Rectal smooth muscle tissue (tissue), 1 donor: ENCODE results near the gene WDR72.
"Not testable (repeated sequence)": the region's sequence is repeated elsewhere in the genome, so short reads cannot be mapped to it uniquely, and the experiment has no call there.

Experiments used
- H3K27ac ChIP-seq: one replicate; pipeline ENCODE4 v1.7.0; 2013; ENCODE audit warnings: low read depth, low read length, inconsistent platforms
- H3K27me3 ChIP-seq: one replicate; pipeline ENCODE4 v1.7.0; 2013; ENCODE audit warnings: low read length; ENCODE audit not compliant: control insufficient read depth, insufficient read depth
- H3K36me3 ChIP-seq: one replicate; pipeline ENCODE4 v1.7.0; 2013; ENCODE audit warnings: low read length; ENCODE audit not compliant: control insufficient read depth, insufficient read depth
- H3K4me1 ChIP-seq: one replicate; pipeline ENCODE4 v1.7.0; 2013; ENCODE audit warnings: low read length; ENCODE audit not compliant: control insufficient read depth, insufficient read depth
- H3K4me3 ChIP-seq: one replicate; pipeline ENCODE4 v1.7.0; 2013; ENCODE audit warnings: low read length
- H3K9ac ChIP-seq: one replicate; pipeline ENCODE4 v1.7.0; 2013; ENCODE audit warnings: low read length

Gene WDR72

DNA sequence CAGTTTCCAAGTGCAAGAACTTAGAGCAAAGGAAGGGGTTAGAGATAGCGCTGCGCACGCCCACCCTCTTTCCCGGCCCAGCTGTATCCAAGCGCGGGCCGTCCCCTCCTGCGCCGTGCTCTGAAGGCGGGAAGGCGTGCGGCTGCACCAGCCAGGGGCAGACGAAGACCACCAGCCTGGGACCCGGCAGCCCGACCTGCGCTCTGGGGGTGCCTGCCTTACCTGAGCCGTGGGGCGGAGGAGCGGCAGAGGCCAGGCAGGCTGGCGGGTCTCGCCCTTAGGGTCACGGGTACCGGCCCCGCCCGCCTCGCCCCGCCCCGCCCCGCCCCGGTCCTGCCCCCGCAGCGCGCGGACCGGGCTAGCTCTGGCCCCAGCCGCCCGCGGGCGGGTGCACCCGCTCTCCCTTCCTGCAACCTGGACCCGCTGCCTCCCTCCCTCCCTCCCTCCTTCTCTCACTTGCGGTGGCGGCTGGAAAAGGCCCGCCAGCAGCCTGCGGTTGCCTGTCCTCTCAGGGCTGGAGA is at the start of gene WDR72:
Gene WDR72, minus strand, starts transcription at position 253 of the 521 bp plus-strand sequence. CDS start 26,514 bp downstream, outside the sequence.
- Histone ChIP-seq H3K36me3 (no peaks in the 10 kb centered on the region), H3K27ac (no peak within 1 kb of the TSS), H3K4me3 (peak within 1 kb of the TSS; percentile 45), H3K27me3 (peaks cover 2% of the 10 kb centered on the region), H3K4me1 (no peaks in the 10 kb centered on the region), H3K9ac (no peak within 1 kb of the TSS)

GRCh38 chr15:53808058-53808706 is 48.7 kb upstream of the WDR72 start:
- Histone ChIP-seq H3K27ac (no peak overlapping the region), H3K4me1 (peaks cover 2% of the 10 kb centered on the region)

DNA sequence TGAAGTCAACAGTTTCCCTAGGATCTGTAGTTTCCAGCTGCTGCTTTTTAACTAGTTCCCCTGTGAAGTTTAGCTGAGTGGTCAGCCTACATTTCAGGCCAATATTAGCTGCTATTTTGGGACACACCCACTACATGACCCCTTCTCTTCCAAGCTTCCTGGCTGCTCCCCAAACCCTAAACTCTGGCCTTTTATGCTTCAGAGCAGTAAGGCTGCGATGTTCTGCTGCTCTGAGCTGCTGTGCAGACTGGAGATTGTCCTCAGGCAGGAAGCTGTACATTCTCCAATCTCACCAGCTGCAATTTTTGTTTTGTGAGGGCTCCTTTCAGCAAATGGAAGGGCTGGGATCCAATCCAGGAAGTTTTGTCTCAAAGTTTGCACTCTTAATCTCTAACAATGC is 48.0 kb upstream of the WDR72 start:
- peaks cover 2% of the 10 kb centered on the region for H3K4me1 ChIP-seq
- no peaks in the 10 kb centered on the region for H3K27me3 ChIP-seq
- H3K36me3 ChIP-seq, result no peaks in the 10 kb centered on the region
- H3K9ac ChIP-seq, result no peak overlapping the region
- H3K4me3 ChIP-seq, result no peak overlapping the region
- no peak overlapping the region for H3K27ac ChIP-seq

More at GRCh38 chr15:53808058-53808706, 48.7 kb upstream of the WDR72 start:
- Histone ChIP-seq H3K27me3 (no peaks in the 10 kb centered on the region), H3K36me3 (no peaks in the 10 kb centered on the region), H3K4me3 (no peak overlapping the region), H3K9ac (no peak overlapping the region)

DNA sequence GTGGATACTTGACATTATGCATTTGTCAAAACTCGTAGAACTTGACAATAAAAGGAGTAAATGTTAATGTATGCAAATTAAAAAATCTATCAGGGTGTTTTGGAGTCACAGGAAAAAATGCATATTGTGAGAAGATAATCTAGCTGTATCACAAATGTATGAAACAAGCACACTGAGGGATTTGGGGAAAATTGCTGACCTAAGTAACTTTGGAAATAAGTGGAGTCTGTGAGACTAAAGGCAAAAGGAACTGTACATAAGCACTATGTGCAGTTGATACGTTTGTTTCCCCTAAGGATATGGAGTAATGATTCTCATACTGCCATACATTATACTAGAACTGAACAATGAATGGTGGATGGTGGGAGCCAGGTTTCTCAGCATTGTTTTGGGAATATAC is 43.2 kb upstream of the WDR72 start:
- Histone ChIP-seq H3K4me3 (no peak overlapping the region), H3K36me3 (no peaks in the 10 kb centered on the region), H3K4me1 (no peaks in the 10 kb centered on the region), H3K27me3 (no peaks in the 10 kb centered on the region), H3K9ac (no peak overlapping the region), H3K27ac (no peak overlapping the region)

GRCh38 chr15:53791581-53791980 is 32.1 kb upstream of the WDR72 start:
- Histone ChIP-seq H3K36me3 (no peaks in the 10 kb centered on the region), H3K4me1 (no peaks in the 10 kb centered on the region), H3K27me3 (no peaks in the 10 kb centered on the region), H3K4me3 (no peak overlapping the region), H3K9ac (no peak overlapping the region), H3K27ac (no peak overlapping the region)

DNA sequence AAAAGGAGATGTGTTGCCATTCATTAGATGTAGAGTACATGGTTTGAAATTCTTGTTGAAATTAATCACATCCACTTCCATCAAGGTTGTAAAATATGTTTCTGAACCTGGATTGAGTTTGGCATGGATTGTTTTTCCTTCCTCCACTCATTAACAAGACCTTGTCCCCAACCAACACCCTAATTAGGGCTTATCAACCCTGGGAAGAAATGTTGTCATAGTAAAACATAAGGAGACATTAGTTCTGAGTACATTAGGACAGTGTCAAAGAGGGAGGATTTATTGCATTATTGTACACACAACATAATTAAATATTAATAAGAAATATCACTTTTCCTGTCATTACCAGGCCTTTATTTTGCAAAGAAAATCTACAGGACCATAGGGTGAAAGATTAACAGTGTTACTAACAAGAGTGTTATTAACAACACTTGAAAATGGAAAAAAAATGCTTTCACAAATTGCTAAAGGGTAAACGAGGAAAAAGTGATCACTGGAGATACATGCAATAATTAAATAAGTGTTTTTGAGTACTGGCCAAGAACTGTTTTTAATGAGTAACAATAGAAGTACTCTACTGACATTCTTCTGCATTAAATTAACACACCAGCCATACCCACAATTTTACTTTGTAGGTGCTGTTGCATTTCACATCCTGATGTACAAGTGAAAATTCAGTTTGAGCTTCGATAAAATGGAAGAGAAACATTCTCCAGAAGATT is 30.4 kb upstream of the WDR72 start:
- Histone ChIP-seq H3K9ac (no peak overlapping the region), H3K27ac (no peak overlapping the region), H3K27me3 (no peaks in the 10 kb centered on the region), H3K4me3 (no peak overlapping the region), H3K4me1 (no peaks in the 10 kb centered on the region), H3K36me3 (no peaks in the 10 kb centered on the region)

GRCh38 chr15:53786401-53786800 is 26.9 kb upstream of the WDR72 start:
- Histone ChIP-seq H3K27ac (no peak overlapping the region), H3K27me3 (no peaks in the 10 kb centered on the region), H3K36me3 (no peaks in the 10 kb centered on the region), H3K4me3 (no peak overlapping the region), H3K4me1 (no peaks in the 10 kb centered on the region), H3K9ac (no peak overlapping the region)

DNA sequence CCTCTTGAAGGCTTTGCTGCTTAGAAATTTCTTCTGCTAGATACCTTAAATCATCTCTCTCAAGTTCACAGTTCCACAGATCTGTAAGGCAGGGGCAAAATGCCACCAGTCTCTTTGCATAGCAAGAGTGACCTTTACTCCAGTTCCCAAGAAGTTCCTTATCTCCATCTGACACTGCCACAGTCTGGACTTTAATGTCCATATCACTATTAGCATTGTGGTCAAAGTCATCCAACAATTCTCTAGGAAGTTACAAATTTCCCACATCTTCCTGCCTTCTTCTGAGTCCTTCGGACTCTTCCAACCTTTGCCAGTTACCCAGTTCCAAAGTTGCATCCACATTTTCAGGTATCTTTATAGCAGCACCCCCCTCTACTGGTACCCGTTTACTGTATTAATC is 25.8 kb upstream of the WDR72 start:
- not testable (repeated sequence) for H3K4me1 ChIP-seq, H3K27me3 ChIP-seq, H3K36me3 ChIP-seq, H3K27ac ChIP-seq, H3K4me3 ChIP-seq, H3K9ac ChIP-seq

DNA sequence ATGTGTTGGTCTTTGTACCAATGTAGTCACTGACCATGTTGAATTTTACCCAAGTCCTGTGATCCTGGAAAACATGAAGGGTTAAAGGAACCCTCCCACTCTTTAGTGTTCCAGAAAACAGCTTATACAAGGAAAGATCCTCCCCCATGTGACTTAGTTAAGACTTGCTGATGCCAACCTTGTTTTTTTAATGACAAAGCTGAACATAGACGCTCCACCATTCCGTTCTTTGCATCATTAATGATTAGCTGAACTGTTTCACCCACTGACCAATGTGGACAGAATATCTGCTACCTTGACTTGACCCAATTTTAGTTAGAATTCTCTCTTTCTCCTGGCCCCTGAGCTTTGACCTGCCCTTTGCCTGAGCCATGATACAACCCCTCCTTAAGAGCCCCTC is 3.5 kb upstream of the WDR72 start:
- Histone ChIP-seq H3K36me3 (no peaks in the 10 kb centered on the region), H3K9ac (no peak overlapping the region), H3K27ac (no peak overlapping the region), H3K4me1 (no peaks in the 10 kb centered on the region), H3K4me3 (no peak overlapping the region), H3K27me3 (peaks cover 2% of the 10 kb centered on the region)

DNA sequence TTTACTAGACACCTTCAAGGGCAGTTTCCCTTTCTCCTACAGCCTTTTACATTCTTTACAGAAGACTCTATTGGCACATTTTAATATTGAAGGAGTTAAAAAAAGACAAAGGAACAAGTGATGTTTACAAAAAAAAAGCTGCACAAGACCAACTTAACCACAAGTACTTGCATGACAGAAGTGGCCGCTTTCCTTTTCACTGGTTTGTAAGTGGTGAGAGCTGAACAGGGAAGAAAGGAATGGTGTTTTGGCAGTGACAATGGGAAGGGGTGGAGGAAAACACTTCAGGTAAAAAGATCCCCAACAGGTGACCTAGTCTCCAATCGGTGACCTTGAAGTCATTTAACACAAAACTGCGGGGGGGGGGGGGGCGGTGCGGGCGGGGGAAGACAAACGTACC is 1.1 kb downstream of the WDR72 start:
- no peak overlapping the region for H3K27ac ChIP-seq
- no peak overlapping the region for H3K4me3 ChIP-seq
- no peaks in the 10 kb centered on the region for H3K36me3 ChIP-seq
- H3K27me3 ChIP-seq, result peaks cover 2% of the 10 kb centered on the region
- H3K9ac ChIP-seq, result no peak overlapping the region
- H3K4me1 ChIP-seq, result no peaks in the 10 kb centered on the region

DNA sequence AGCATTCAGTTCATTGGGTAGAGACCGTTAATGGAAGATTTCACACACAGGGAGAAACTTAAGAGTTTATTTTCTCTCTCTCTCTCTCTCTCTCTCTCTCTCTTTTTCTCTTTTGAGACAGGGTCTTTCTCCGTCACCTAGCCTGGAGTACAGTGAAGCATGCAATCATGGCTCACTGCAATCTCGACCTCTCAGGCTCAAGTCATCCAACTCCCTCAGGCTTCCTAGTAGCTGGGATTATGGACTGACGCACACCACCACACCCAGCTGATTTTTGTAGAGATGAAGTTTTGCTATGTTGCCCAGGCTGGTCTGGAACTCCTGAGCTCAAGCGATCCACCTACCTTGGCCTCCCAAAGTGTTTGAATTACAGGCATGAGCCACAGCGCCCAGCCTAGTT is 1.6 kb downstream of the WDR72 start:
- peaks cover 2% of the 10 kb centered on the region for H3K27me3 ChIP-seq
- H3K36me3 ChIP-seq, result no peaks in the 10 kb centered on the region
- no peak overlapping the region for H3K9ac ChIP-seq
- no peak overlapping the region for H3K27ac ChIP-seq
- H3K4me1 ChIP-seq, result no peaks in the 10 kb centered on the region
- H3K4me3 ChIP-seq, result no peak overlapping the region

- no peak overlapping the region for H3K4me3 ChIP-seq
- no peaks in the 10 kb centered on the region for H3K4me1 ChIP-seq
- no peaks in the 10 kb centered on the region for H3K36me3 ChIP-seq
- H3K9ac ChIP-seq, result no peak overlapping the region
- no peak overlapping the region for H3K27ac ChIP-seq
- peaks cover 1% of the 10 kb centered on the region for H3K27me3 ChIP-seq
Observed at GRCh38 chr15:53753813-53754212, 5.7 kb downstream of the WDR72 start.

GRCh38 chr15:53752406-53752805 is 7.1 kb downstream of the WDR72 start:
- Histone ChIP-seq H3K4me1 (no peaks in the 10 kb centered on the region), H3K4me3 (no peak overlapping the region), H3K27me3 (no peaks in the 10 kb centered on the region), H3K36me3 (no peaks in the 10 kb centered on the region), H3K27ac (no peak overlapping the region), H3K9ac (no peak overlapping the region)
